Limb (tissue), 2 donors: ENCODE results near the gene C2CD5.

ENCODE experiments used
- DNase-seq, 2 donors: peaks; one replicate each; pipeline ENCODE4 v3.0.0-alpha.2; 2016; ENCODE audit errors: extremely low spot score in 2 of 2

Gene C2CD5

GRCh38 chr12:22416801-22417200, 127.5 kb downstream of the C2CD5 start:
- DNase-seq: no peak

DNA sequence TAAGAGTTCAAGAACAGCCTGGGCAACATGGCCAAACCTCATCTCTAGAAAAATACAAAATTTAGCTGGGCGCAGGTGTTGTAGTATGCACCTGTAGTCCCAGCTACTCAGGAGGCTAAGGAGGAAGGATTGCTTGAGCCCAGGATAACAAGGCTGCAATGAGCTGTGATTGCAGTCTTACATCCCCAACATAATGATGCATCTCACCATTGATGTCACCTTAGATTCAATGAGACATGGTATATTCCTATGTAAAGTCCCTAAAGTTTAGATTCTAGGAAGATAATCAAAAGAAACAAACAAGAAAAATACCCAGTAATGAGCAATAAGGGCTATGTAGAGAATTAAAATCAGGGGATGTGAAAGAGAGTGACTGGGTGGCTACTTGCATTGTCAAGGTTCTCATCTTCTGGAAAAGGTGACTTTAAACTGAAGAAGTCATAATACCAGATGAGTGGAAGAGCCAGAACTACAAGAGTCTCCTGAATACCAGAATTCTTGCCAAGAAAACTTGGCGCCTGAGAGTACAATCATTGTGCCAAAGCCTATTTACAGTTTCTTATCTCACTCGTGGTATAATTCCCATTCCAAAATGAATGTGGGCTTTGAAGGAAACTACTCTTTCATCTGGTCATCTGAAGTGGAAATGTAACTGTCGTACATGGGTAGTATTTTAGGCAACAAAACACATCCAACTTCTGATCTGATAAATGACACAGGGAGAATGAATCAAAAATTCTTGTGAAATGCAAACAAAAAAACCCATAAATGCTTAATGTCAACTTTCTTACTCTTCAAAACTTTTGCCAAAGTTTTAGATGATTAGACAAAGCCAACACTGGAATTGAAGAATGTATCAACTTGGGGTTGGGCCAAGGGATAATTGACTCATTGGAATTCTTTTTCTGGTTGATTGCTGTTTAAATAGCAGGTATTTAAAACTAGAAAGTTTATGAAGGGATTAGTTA, 128.7 kb downstream of the C2CD5 start:
- no peak for DNase-seq

DNA sequence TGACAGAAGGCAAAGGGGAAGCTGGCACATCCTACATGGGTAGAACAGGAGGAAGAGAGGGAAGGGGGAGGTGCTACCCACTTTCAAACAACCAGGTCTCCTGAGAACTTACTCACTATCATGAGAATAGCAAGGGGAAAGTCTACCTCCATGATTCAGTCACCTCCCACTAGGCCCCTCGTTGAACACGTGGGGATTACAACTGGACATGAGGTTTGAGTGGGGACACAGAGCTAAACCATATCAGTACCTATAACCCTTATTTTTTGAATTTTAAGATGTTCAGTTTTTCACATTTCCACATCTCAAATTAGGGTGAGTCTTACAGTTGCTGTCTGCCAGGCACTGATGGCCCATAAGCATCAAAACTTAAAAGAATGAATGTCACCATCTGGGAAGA, 129.6 kb downstream of the C2CD5 start:
- no peak for DNase-seq

DNA sequence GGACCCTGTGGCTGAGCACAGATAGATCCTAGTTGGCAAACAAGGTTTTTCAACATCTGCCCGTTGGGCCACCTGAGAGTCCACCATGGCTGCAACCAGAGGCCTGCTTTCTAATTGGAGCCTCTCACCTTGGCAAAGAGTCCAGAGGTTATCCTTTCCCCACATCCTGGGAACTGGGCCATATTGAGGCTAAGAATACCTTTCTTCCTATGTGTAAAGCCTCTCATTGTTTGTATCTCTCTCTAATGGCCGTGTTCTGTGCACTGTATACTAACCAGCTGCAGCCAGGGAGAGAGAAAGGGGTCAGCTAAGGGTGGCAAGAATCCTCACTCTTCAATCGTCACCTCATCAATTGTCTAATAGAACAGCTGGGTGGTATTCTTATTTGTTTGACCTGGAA, 130.8 kb downstream of the C2CD5 start:
- DNase-seq: no peak

- DNase-seq: no peak
Measured at GRCh38 chr12:22412581-22412980, 131.8 kb downstream of the C2CD5 start.

GRCh38 chr12:22410486-22410885, 133.9 kb downstream of the C2CD5 start:
- no peak for DNase-seq

DNA sequence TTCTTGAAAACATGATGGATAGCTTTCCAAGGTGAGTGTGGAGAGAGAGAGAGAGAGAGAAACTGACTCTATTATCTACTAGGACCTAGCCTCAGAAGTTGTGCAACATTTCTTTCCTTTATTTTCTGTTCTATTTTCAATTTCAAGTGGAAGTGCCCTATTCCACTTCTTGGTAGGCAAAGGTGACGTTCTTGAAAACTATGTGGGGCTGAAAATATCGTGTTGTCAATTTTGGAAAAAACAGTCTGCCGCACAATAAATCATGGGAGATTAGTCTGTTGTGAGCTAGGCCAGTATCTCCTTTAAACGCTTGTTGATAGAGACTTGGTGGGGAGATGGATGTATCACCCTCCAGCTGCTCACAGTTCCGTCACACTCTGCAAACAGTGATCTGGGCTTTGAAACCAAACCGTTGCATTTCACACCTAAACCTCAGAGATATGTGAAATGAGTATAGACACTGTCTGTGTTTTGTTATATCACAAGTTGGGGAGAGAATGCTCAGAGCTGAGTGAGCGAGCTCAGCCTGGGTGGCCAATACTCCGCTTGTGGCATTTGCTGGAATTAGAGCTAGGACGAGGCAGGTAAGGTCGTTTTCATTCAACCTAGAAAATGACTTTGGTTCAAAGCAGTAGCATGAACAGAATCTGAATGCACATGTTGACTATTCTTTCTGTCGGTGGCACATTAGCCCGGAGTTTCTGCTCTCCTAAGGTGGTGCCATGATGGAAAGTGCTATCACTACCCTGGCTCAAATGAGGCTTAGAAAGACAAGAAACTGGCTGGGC, 134.8 kb downstream of the C2CD5 start:
- no peak for DNase-seq

DNA sequence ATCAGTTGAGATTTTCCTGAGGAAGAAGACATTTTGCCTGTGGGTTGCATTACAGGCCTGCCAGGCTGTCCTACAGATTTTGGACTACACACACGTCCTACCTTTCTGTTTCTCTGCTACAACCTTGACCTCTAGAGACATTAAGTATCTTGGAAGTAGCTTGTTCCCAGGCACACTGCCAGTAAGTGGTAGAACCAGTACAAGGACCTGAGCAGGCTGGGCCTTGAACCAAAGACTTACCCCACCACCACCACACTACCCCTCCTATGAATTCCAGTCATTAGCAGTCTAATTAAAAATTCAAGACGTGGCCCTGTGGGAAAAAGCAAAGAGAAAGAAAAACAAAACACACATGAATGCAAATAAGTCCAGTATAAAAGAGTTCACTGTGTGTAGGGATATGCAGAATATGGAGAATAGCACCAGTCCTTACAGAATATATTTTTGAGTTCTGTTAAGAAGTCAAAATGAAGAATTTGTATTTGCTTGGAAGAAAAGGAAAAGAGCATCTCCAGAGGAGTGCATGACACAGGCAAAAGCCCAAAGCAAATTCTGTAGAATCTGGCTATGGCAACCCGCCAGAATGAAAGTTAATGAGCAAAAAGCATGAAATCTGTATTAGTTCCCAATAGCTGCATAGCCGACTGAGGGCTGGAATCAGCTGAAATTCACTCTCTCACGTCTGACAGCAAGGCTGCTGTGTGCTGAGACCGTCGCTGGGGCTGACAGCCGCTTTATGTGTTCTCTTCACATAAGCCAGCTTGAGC, 135.5 kb downstream of the C2CD5 start:
- peak; percentile 41 to 45 for DNase-seq

GRCh38 chr12:22407397-22407796, 136.9 kb downstream of the C2CD5 start:
- DNase-seq: no peak

DNA sequence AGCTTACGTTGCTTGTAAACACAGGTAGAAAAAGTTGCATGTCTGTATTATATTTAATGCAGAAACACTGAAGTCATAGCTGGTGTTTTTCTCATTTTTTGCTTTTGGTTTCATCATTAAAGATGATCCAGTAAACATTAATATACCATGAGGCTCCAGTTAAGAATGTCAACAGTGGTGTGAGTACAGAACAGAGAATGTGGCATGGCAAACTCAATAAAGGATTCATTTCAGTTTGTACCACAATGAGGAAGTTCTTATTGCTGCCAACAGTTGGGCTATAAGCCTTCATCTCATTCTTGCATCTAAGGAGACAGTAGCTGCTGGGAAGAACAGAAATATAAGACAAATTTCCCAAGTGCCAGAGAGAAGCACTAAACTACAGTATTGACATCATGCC, 137.7 kb downstream of the C2CD5 start:
- no peak for DNase-seq

DNA sequence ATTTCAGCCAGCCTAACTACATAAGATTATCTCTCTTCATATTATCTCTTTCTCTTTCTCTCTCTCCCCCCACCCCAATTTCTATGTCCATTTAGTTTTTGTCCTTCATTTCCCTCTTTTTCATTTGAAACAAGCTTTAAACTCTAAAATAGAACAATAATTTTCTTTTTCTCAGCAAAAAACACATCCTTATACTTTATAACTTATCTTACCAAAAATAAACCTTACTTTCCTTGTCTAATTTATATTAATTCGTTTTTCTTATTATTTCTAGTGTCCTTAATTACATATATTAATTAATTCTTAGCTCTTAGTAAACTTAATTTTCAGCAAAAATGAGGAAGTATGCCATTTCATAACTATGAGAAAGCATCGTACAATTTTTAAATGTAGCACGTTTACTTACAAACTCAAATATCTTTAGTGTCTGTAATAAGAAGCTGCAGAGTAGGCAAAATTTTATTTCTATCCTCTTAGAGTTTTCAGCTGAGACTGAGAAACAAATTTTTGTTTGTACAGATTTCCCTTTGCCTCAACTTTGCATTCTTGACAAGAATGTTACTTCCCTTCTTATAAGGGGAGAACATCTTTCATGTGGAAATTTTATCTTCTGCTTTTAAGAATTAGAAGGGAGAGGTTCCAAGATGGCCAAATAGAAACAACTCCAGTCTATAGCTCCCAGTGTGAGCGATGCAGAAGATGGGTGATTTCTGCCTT, 144.7 kb downstream of the C2CD5 start:
- DNase-seq: no peak
